B cell (primary cell): ENCODE measurements around the gene YES1.

Source experiments
- EZH2 ChIP-seq: IDR thresholded peaks from 2 replicates; pipeline ENCODE4 v1.6.1; 2012; ENCODE audit warnings: borderline replicate concordance, low read depth, mild to moderate bottlenecking, moderate library complexity, low read length; ENCODE audit not compliant: insufficient read depth, poor library complexity, severe bottlenecking
- TF ChIP-seq, protein P1 (sequence below): fragments of 200-600 bp; IDR thresholded peaks from one replicate; pipeline ENCODE4 v1.8.0; 2022; ENCODE audit warnings: antibody characterized with exemption, mild to moderate bottlenecking

DNA sequence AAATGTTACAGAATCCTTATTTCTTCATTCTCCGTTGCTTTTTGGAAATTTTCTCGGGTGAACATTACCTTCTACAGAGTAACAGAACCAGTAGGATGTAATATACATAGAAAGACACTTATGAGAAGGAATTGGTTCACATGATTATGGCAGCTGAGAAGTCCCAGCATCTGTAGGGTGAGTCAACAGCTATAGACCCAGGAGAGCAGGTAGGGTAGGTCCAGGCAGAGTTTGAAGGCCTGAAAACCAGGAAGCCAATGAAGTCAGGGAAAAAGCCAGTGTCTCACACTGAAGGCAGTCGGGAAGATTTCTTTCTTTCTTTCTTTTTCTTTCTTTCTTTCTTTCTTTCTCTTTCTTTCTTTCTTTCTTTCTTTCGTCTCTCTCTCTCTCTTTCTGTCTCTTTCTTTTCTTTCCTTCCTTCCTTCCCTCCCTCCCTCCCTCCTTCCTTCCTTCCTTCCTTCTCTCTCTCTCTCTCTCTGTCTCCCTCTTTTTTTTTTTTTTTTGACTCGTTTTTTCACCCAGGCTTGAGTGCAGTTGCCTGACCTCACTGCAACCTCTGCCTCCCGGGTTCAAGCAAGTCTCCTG, 15.1 kb upstream of the YES1 start:
- TF ChIP-seq, protein P1, sequence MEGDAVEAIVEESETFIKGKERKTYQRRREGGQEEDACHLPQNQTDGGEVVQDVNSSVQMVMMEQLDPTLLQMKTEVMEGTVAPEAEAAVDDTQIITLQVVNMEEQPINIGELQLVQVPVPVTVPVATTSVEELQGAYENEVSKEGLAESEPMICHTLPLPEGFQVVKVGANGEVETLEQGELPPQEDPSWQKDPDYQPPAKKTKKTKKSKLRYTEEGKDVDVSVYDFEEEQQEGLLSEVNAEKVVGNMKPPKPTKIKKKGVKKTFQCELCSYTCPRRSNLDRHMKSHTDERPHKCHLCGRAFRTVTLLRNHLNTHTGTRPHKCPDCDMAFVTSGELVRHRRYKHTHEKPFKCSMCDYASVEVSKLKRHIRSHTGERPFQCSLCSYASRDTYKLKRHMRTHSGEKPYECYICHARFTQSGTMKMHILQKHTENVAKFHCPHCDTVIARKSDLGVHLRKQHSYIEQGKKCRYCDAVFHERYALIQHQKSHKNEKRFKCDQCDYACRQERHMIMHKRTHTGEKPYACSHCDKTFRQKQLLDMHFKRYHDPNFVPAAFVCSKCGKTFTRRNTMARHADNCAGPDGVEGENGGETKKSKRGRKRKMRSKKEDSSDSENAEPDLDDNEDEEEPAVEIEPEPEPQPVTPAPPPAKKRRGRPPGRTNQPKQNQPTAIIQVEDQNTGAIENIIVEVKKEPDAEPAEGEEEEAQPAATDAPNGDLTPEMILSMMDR: no peak
- TF ChIP-seq EZH2: no peak
